H1 (cell line): ENCODE measurements around the gene TNFAIP2. TPM values are rescaled to one million over a fixed set of nuclear protein-coding genes. Genes with fewer than 3 reads are reported as not detected.

Experiments used
- ATF2 ChIP-seq: IDR thresholded peaks from 2 replicates; pipeline ENCODE4 v1.6.1; 2012; ENCODE audit warnings: low read length, inconsistent platforms
- BRCA1 ChIP-seq: IDR thresholded peaks from 2 replicates; pipeline ENCODE4 v1.6.1; 2012; ENCODE audit warnings: low read depth, low read length, improper control_type of control experiment
- HDAC6 ChIP-seq: IDR thresholded peaks from one replicate; pipeline ENCODE4 v1.7.1; 2012; ENCODE audit warnings: low read depth, mild to moderate bottlenecking, inconsistent platforms, low read length, moderate library complexity
- polyA plus RNA-seq, 7 experiments: library from polyadenylated mRNA; depleted of rRNA in 3 of 7; stranded (reverse) in 5 of 7; unstranded in 2 of 7; fragments of >200 nt in 5 of 7; fragments of 200-250 nt in 2 of 7; gene quantifications; 1 replicate in 5 of 7; 2 replicates in 1 of 7; 4 replicates in 1 of 7; pipeline versions ENCODE4 v1.2.1 to v1.2.3, GENCODE V29; 2011 to 2013; ENCODE audit warnings: missing spikeins in 2 of 7, mixed read lengths in 2 of 7
- total RNA-seq: library from RNA; stranded (reverse); fragmentation: NEBNext Ultra II Directional; extraction: Animal tissue kit (Norgen Biotek cat#: 25700); gene quantifications from 2 replicates; pipeline ENCODE4 v1.2.1, GENCODE V29; 2021

The TNFAIP2 gene
- total and polyA plus RNA-seq, 2 of the 8 experiments (the other 6 are each of a cell fraction or from before 2014, with no cell fraction given), result 28.3 to 34.5 TPM

- TF ChIP-seq ATF2 (no peak), HDAC6 (no peak), BRCA1 (no peak)
Observed at GRCh38 chr14:103086771-103087342, 36.4 kb upstream of the TNFAIP2 start (continued).
